Measurements from ENCODE around the gene KAZN.

The KAZN gene

DNA sequence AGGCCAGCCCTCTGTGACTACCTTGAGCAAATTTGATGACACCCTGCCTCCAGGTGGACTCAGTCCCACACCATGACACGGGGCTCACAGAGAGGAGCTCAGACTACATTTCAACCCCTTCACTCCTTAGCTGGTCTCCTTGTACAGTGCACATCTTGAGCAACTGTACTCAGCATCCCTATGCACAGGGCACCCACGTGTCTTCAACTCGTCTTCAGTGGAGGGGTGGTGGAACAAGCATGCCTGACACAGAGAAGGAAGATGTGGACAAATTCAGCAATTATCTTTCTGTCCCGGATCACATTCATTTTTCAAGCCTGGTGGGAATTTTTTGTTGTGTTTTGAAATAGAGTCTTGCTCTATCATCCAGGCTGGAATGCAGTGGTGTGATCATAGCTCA, 213.7 kb downstream of the KAZN start:
- in situ Hi-C loops (cut with MboI; ENCODE audit: low sequenced_read_pairs): no loop called here

DNA sequence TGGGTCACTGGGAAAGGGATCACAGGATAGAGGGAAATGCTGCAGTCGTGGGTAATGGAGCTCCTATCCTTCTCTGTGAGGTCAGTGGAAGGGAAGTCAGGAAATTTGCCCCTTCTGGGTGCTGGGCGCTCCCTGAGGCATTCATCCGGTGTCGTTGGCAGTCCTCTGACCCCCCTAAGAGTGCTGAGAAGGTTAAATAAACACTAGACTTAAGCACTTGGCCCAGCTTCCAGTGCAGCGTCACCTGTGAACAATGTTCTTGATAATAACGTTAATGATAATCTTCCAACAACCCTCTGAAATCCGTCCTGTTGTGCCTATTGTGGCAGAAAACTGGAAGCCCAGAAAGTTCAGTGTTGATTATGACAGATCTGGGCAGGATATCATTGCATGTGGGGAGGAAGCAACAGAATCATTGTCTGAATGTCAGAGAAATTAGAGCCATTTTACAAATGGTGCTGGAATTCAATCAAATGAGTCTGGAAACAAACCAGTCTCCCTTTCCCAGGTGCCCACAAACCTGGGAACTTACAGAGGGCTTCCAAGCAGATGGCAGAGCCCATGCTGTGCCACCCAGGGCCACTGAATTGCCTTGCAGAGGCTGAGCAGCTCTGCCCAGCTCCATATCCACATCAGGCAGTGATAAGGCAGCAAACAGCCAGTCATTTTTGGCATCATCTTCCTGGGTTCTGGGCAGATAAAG, 216.8 kb downstream of the KAZN start:
- in situ Hi-C loops (cut with MboI; ENCODE audit: low sequenced_read_pairs): no loop called here

DNA sequence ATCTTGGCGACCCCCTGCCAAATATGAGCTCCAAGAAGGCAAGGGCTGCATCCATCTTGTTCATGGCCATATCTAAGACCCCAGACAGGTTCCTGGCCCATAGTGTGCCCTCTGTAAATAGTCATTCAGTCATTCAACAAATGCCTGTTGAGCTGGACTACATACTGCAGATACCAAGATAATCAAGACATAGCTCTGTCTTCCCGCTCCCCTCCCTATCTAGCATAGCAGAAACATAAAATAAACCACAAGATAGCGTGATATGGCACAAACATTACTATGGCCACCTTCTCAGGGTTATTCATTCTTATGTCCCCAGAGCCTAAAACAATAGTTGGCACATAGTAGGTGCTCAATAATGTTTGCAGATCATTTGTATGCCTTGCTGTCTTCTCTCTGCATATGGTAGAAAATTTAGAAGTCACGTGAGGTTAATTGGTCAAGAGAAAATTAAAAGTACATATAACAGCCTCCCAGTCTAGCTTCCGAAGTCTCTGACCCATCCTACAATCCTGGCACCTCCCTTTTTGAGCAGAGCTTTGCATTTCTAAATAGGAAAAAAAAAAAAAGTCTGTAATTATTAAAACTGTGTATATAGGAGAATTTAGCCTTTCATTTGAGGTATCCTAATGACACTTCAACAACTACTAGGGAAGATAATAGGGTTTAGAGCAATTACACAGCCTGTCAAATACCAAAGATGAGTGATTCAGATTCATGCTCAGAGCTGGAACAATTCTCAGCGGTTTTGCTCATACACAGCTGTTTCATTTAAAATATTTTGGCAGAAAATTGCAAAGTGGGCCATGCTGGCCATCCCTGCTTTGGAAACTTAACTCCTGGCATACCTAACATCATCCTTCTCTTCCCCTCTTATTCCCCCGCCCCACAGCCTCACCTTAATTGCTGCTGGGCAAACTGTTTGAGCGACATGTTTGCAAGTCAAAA, 219.0 kb downstream of the KAZN start:
- in situ Hi-C loops (cut with MboI; ENCODE audit: low sequenced_read_pairs): no loop called here

DNA sequence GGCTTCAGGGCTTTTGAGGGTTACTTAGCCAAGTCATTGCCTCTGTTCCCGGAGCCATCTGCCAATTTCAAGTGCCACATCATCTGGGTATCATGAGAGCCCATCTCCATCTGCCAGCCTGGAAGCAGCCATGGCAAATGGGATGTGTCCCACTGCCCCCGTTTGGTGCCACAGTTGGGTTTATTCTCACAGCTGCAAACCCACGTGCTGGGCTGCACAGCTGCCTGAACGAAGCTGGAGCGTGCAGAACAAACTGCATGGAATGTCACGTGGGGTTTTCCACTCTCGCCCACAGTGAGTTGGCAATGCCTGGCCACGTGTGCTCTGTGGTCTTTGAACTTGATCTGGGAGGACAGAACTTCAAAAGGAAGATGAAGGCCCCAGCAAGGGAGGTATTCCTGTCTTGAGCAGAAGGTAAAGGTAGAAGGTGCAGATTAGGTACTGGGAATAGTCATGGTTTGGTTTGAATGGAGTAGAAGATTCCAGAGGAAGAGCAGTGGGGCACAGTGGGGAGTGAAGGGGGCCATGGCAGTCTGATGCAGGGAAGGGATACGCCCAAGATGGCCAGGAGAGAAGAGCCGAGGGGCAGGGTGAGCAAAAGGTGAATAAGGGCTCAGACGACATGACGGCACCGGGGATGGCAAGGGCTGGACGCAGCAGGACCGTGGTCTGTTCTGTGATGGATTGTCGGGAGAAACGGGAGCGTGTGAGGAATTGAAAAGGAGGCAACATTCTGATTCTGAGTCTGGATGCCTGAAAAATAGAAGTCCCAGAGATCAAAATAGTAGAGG, 222.0 kb downstream of the KAZN start:
- in situ Hi-C loops (cut with MboI; ENCODE audit: low sequenced_read_pairs): no loop called here

DNA sequence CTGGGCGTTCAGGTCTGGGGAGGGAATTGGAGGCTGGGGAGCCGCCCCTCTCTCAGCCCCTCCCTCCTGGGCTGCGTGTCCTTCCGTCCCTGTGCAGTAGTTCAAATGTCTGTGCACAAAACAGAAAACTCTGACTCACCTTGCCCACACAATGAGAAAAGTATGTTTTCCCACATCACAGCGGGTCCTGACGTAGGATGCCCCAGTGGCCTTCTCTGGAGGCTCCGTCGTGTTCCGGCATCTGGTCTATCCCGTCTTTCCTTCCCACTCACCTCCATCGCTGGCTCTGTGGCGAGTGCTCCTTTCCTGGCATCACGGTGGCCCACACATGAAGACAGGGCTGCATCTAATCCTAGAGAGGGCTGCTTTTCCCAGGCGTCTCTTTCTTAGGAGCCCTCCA, 224.0 kb downstream of the KAZN start:
- in situ Hi-C loops (cut with MboI; ENCODE audit: low sequenced_read_pairs): no loop called here

DNA sequence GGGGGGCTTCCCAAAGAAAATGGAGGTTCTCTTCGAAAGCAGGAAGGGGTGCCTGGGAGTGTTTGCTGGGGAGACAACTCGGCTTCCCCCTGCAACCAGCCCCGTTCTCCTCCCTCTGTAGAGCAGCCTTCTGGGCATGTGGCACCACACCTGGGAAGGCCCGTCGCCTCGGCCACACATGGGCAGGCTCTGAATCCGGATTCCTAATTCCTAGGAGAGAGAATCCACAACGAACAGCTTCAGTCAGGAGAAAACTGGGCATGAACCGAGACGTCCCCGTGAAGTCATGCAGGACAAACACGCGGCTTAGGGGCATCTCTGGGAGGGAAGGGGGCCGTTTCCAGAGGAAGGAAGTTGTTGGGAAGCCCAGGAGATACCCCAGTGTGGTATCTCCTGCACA, 224.5 kb downstream of the KAZN start:
- in situ Hi-C loops (cut with MboI; ENCODE audit: low sequenced_read_pairs): no loop called here

DNA sequence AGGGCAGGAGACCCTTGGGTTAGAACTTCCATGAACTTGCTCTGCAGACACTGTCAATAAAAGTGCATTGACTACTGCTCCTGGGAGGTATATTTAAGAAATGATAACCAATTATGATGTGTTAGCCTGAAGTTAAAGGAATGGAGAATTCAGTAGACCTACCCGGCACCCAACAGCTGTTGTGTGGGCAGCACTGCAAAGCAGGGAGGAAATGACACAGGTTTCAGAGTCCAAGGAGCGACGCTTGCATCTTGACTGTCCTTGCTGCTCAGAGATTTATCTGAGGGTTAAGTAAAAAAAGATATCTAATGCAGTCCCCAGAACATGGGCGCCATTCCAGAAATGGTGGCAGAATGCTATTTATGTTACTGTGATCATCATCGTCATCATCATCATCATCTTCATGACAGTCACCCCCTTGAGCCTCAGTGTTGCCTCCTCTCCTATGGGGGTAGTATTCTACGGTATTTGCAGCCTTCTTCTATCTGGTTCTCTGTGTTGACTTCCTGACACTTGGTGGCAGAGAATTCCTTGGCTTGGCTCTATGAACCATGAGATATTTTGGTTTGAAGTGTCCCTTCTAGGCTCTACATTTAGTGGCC, 225.9 kb downstream of the KAZN start:
- in situ Hi-C loops (cut with MboI; ENCODE audit: low sequenced_read_pairs): no loop called here

DNA sequence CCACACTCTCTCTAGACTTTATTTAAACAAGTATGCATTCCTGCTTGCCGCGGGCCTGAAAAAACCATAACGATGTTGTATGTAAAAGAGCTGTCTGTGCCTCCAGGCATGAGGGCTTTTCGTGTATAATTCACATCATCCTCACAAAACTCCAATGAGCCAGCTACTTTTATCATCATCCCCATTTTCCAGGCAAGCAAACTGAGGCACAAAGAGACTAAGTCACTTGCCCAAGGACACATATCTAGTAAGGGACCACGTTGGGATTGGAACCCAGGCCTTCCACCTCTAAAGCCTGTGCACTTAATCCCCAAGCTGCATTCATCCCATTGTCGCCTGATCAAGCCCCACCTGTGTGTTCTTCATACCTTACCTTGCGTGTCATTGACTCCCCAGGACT, 226.9 kb downstream of the KAZN start:
- in situ Hi-C loops (cut with MboI; ENCODE audit: low sequenced_read_pairs): no loop called here

DNA sequence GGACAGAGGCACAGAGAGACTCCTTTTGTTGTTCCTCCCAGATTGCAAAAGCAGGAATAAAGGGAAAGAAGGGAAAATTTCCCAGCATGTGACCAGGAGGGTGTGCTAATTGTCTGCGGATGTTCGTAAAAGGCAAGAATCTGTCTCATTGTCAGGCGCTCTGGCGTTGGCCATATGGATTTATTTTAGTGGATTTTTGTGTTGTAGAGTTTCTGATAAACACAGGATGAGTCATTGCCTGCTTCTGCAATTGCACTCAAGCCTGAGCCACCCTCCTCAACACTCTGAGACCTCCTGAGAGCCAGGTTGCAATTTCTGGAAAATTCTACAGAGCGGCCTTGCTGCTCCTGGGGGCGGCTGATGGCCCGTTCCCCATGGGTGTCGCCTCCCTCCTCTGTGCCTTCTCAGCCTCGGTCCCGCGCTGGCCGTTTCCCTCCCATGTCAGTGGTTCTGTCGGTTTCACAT, 227.7 kb downstream of the KAZN start:
- in situ Hi-C loops (cut with MboI; ENCODE audit: low sequenced_read_pairs): no loop called here

DNA sequence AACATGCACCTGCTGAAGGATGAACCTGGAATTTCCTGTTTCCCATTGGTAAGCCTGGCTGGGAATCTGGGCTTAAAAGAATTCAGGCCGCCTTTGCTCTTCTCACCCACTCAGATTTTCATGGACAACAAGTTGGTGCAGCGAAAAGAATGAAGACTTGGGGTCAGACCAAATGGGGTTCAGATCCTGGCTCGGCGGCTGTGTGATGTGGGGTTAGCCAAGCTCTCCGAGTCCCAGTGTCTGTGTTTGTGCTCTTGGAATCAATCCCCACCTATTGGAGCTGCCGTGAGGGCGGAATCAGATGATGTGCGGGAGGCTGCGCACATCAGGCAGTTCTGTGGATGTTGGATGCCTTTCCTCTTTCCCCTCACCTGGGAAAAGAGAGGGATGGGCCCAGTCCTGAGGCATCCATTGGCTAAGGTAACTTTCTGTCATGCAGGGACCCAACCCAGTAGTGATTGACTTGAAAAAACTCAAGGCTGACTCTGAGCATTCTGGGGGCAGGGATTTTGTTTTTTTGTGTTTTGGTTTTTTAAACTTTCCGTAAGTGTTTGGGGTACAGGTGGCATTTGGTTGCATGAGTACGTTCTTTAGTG, 228.3 kb downstream of the KAZN start:
- in situ Hi-C loops (cut with MboI; ENCODE audit: low sequenced_read_pairs): no loop called here

DNA sequence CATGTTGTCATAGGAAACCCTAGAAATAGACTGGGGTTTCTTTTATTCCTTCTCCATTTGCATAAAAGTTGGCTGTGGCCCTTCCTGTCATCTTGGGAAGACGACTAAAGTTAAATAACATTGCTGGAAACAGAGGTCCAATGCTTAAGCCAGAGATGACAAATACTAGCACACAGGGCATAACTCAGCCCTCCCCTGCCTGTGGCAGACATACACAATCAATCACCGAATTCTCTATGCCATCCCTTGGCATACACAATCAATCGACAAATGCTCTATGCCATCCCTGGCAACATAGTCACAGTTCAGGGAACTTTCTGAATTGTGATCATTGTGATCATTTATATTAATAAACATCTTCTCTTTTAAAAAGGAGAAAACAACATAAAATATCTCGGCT, 229.4 kb downstream of the KAZN start:
- in situ Hi-C loops (cut with MboI; ENCODE audit: low sequenced_read_pairs): no loop called here

DNA sequence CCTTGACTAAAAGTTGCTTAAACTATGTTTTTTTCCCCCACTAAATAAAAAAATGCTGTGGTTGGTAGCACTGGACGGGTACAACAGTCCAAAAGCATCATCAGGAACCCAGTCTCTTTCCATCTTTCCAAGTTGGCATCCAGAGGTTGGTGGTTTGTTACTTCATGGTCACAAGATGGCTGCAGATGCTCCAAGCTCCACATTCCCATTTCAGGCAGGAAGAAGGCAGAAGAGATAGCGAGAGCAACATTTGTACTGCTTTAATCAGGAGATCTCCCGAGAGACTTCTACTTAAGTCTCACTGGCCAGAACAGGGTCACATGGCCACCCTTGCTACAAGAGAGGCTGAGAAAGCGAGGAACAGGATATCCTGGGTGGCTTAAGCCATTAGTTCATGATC, 230.2 kb downstream of the KAZN start:
- in situ Hi-C loops (cut with MboI; ENCODE audit: low sequenced_read_pairs): no loop called here

DNA sequence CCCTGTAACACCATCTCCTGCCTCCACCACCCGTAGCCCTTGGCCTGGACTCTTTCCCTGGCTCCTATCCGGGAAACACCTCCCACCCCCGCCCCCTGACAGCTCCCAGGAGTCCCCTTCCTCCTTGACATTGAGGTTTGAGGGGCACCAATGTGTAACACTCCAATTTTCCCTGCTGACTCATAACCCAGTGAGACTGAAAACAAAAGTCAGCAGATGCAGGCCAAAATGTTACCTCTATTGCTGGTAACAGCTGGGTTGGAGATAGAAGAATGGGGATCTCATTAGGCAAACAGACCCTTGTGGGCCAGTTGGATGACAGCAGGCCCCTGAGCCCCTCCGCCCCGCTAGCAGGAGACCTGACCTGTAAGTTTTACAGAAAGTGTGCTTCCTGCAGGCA, 237.2 kb downstream of the KAZN start:
- in situ Hi-C loops (cut with MboI; ENCODE audit: low sequenced_read_pairs): no loop called here

DNA sequence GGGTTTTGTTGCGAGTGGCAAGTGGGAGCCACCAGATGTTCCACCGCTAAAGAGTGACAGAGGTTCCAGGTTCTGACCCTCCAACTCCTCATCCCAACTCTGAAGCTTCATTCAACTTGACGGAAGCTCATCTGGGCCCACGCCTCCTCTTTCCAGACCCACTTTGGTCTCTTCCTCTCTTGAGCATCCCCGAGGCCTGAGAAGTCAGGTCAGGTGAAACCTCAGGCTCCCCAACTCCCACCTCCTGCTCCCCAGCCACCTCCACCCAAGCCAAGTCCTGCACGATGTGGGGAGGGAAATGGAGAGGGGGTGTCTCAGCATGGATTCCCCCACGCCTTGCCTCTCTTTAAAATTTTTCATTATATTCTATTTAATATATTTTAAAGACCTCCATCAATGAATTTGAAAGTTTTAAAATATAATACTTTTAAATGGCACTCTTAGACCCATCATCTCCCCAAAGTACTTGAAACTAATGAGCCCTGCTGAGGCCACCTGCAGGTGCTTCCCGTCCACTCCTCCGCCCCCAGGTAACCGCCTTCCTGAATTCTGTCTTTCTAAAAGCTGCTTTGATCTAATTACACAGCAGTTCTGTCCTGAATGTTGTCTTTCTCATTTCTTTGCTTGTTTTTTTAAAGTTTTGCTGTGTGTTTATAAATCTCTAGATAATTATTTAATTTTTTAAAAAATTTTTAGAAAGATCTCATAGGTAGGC, 238.1 kb downstream of the KAZN start:
- in situ Hi-C loops (cut with MboI; ENCODE audit: low sequenced_read_pairs): no loop called here

DNA sequence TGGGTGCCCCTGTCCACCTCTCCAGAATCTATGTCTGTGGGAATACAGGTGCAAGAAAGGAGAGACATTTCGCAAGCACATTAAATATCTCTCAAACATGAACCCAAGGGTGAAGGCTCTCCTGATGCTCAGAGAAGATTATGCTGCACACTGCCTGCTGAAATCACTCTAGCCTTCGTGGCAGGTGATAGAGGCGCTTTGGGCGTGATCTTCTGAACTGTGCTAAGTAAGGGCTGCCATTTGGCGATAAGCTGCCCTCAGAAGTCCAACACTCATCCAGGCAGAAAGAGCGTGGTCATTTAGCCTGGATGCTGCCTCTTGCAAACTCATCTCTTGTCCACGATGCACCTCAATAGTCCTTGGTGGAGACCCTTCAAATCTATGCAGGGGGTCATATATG, 241.9 kb downstream of the KAZN start:
- in situ Hi-C loops (cut with MboI; ENCODE audit: low sequenced_read_pairs): no loop called here

DNA sequence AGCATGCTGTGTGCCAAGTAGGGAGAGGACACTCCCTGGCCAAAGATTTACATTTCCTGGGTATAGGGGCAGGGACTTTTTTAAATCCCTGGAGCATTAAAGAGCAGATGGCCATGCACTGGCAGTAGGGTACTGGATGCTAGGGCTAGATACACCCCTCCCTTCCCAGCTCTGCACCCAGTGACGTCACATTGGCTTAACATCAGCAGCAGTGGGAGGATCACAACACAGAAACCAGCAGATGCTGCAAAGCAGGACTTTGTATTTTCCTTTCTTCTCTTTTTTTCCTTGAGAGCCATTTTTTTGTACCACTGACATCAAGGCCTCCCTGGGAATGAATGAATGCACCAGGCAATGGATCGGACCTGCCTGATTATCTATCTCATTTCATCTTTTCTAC, 243.0 kb downstream of the KAZN start:
- in situ Hi-C loops (cut with MboI; ENCODE audit: low sequenced_read_pairs): no loop called here

DNA sequence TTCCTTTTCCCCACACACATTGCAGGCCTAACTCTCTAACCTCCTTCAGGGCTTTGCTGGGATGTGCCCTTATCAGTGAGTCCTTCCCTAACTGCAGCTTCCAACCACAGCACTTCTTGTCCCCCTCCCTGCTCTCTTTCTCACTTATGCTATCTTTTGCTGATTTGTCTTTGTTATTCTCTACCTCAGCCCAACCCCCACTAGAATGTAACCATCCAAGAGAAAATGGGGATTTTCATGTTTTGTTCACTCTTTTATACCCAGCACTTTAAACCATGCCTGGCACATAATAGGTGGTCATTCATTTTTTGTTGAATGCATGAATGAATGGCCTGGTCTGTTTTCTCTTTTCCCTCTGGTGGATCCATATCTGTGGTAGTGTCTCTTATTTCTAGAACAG, 243.5 kb downstream of the KAZN start:
- in situ Hi-C loops (cut with MboI; ENCODE audit: low sequenced_read_pairs): no loop called here

DNA sequence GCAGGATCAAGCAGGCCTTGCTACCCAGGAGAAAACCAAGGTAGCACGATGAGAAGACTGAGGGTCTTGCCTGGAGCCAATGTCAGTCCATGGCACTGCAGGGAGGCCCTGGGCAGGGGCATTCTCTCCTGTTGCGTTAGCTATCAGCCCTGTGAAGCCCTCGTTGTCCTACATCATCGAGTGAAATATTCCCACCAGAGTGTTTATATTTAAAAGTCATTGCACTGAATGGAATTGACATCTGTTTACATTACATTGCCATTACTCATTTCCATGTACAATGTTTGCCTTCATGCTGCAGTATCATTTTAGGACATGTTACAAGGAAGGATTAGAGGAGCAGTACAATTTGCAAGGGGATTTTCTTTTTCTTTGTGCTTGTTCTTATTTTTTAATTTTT, 243.9 kb downstream of the KAZN start:
- in situ Hi-C loops (cut with MboI; ENCODE audit: low sequenced_read_pairs): no loop called here

DNA sequence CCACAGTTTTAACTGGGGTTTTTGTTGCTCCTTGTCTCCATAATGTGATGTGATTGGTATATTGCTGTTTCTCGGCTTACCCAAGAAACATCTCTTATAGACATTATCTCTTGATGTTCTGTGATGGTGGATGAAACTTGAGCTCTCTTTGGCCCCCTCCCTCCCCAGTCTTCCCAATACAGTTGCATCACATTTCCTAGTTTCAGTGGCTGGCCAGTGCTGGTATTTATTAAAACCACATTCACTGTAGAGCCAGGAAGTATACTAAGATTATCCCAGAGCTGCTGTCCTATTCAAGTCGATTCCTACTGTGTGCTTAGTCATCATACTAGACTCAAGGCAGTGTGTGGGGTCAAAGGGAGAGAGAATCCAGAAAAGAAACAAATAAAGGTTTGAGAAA, 244.4 kb downstream of the KAZN start:
- in situ Hi-C loops (cut with MboI; ENCODE audit: low sequenced_read_pairs): no loop called here

DNA sequence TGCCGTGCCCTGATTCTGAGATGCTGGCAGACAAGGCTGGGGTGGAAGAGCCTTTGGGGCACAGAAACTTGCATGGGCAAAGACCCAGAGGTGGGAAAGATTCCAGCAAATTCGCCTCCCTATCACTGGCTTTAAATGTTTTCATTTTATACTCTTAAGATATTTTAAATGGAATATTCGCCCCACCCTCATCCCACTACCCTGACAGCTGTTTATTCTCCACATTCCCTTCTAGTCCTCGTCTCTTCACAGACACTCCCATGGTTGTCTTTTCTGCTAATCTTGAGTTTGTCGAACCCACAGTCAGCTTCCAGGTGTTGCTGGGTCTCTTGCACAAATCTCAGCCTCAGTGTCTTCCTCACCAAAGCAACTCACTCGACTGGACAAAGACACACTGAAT, 245.0 kb downstream of the KAZN start:
- in situ Hi-C loops (cut with MboI; ENCODE audit: low sequenced_read_pairs): no loop called here

All from HL-60/S4 (cell line).